LNCAP (cell line): ENCODE results near the gene ID2.

Experiments used
- TF ChIP-seq, protein P1 (sequence below): fragments of 450-650 bp; IDR thresholded peaks from 2 replicates; pipeline ENCODE4 v1.5.1; 2017; ENCODE audit warnings: mild to moderate bottlenecking

ID2 gene

GRCh38 chr2:8657423-8658062, 24.3 kb upstream of the ID2 start:
- TF ChIP-seq, protein P1, sequence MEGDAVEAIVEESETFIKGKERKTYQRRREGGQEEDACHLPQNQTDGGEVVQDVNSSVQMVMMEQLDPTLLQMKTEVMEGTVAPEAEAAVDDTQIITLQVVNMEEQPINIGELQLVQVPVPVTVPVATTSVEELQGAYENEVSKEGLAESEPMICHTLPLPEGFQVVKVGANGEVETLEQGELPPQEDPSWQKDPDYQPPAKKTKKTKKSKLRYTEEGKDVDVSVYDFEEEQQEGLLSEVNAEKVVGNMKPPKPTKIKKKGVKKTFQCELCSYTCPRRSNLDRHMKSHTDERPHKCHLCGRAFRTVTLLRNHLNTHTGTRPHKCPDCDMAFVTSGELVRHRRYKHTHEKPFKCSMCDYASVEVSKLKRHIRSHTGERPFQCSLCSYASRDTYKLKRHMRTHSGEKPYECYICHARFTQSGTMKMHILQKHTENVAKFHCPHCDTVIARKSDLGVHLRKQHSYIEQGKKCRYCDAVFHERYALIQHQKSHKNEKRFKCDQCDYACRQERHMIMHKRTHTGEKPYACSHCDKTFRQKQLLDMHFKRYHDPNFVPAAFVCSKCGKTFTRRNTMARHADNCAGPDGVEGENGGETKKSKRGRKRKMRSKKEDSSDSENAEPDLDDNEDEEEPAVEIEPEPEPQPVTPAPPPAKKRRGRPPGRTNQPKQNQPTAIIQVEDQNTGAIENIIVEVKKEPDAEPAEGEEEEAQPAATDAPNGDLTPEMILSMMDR = no peak

- TF ChIP-seq, protein P1 = no peak
Observed at GRCh38 chr2:8658064-8658862, 23.6 kb upstream of the ID2 start.

DNA sequence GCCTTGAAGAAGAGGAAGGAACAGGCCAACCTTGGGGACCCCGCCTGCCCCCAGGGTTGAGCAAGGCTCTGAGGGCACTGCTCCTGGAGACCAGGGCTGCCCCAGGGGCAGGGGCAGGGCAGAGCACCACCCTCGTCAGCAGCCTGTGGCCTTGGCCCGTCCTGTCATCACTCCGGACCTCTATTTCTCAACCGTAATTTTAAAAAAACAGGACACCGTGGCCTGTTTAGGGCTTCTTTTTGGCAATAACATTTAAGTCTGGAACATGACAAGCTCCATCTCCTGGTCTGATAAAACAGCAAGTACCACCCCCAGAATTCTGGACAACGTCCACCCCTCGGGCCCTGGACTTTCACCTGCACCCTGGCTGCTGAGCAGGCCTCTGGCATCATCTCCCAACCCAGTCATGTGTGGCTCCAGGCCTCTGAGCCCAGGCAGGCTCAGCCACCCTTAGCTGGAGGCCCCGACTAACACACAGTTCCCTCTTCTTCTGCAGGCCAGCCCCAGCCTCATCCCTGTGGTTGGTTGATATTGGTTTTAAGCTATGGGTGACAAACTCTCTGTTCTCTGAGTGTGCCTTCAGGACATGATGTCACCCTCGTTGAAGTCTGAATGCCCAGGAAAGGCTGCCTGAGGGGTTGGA, 22.6 kb upstream of the ID2 start:
- TF ChIP-seq, protein P1 = no peak

DNA sequence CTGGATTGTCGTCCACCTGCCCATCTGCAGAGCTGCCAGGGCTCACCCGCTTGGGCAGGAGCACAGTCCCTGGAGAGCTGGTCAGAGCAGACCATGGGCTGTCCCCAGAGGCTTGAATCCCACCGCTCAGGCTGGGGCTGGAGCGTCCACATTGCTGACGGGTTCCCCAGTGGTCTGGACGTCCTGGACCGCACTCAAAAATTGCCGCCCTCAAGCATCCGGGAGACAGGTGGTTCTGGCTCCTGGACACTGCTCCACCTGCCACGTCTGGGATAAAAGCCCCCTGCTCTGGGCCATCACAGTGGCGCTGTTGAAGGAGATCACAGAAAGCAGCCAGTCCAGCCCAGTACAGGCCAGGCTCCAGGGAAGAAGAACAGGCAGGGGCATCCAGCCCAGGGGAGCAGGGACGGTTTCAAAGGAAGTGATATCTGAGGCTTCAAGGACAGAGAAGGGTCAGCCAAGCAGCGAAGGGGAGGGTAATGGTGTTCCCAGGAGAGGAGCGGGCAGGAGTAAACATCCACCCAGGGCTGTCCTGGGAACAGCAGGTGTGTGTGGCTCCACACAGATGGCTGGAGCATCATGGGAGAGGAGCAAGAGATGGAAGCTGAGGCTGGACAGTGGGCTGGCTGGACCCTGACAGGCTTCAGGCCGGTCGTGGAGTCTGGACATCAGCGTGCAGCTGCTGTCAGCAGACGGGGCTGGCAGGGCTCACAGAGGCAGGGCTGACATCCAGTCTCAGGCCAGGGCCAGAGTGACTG, 21.9 kb upstream of the ID2 start:
- TF ChIP-seq, protein P1 = no peak

DNA sequence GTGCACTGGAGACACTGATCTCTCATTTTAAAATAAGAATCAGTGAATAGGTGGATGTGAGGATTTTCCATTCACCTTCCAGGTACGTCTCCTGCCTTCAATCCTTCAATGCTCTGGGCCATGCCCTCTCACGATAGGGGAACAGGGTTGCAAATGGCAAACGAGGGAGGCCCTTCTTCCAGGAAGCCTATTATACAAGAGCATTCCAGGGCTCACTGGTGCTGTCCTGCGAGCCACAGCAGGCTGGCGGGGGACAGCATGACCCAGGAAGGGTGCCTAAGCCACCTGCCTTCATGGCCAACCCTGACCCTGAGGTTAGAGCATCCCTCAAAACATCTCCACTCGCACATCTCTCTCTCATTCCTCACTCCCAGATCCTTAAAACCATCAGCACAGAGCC, 20.6 kb upstream of the ID2 start:
- TF ChIP-seq, protein P1 = no peak

DNA sequence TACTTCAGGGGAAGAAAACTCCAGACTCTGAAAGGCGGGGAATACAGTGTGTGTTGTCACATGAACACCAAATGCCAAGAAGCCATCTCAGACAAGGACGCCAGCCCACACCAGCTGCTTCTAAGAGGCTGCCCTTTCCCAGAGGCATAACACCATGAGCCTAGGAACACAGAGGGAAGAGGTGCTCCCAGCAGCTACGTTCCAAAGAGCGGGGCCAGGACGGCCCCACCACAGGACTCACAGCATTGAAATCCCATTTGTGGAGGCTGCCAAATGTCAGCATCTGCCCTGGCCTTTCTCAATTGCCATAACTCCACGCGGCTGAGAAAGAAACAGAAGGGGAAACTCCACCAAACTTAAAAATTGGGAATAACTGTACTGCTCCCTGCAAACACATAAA, 20.1 kb upstream of the ID2 start:
- TF ChIP-seq, protein P1 = no peak

DNA sequence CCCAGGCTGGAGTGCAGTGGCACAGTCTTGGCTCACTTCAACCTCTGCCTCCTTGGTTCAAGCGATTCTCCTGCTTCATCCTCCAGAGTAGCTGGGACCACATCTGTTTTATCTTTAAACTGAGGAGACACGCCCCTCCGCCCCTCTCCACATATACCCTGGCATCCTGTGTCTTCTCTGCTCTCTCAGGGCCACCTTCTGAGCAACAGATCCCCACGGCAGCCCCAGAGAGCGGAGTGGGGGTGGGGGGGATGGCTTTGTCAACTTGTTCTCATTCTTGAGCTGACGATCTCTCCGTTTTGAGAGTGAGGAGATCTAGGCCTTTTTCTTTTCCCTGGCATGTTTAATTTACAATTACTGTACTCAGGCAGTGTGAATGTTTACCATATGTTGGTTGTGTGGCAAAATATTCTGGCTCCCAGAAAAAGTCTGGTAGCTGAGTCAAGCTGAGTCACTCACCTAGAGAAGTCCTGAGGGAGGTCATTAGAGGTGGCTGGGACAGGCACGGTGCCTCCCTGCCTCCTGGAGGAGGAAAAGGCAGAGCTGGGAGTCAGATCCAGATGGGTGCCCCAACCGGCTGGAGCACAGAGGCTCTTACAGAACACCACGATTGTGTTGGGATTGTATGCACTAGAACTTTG, 19.5 kb upstream of the ID2 start:
- TF ChIP-seq, protein P1 = no peak
